RWPE2 (cell line): ENCODE measurements around the gene CD93.

Experiments used
- ATAC-seq: fragments of 200-7000 bp; cut with Tn5 transposase; 3 replicates; pipeline ENCODE4 v1.9.1; 2021; ENCODE audit warnings: low read depth
- DNase-seq: peaks from one replicate; pipeline ENCODE4 v3.0.0-alpha.2; 2020; ENCODE audit warnings: low spot score
- H3K27ac ChIP-seq: fragments of 450-650 bp; 2 replicates; pipeline ENCODE4 v1.5.1; 2017; ENCODE audit warnings: mild to moderate bottlenecking; ENCODE audit not compliant: poor library complexity, severe bottlenecking
- H3K27me3 ChIP-seq: fragments of 250-450 bp; sonication (Bioruptor Pico); 2 replicates; pipeline ENCODE4 v1.5.1; 2021; ENCODE audit warnings: mild to moderate bottlenecking, moderate library complexity; ENCODE audit not compliant: insufficient read depth, poor library complexity, severe bottlenecking
- H3K36me3 ChIP-seq: fragments of 250-450 bp; sonication (Bioruptor Pico); 2 replicates; pipeline ENCODE4 v1.5.1; 2020; ENCODE audit warnings: low read depth, mild to moderate bottlenecking, moderate library complexity
- H3K4me1 ChIP-seq: fragments of 250-450 bp; sonication (Bioruptor Pico); 2 replicates; pipeline ENCODE4 v1.5.1; 2021; ENCODE audit warnings: mild to moderate bottlenecking, moderate library complexity; ENCODE audit not compliant: insufficient read depth, poor library complexity, severe bottlenecking
- H3K4me3 ChIP-seq: fragments of 250-450 bp; sonication (Bioruptor Pico); 2 replicates; pipeline ENCODE4 v1.5.1; 2021; ENCODE audit warnings: mild to moderate bottlenecking, moderate library complexity; ENCODE audit not compliant: severe bottlenecking
- H3K9me3 ChIP-seq: fragments of 250-450 bp; sonication (Bioruptor Pico); 2 replicates; pipeline ENCODE4 v1.5.1; 2021; ENCODE audit warnings: mild to moderate bottlenecking, moderate library complexity; ENCODE audit not compliant: severe bottlenecking
- CTCF ChIP-seq: fragments of 450-650 bp; IDR thresholded peaks from one replicate; pipeline ENCODE4 v1.5.1; 2017; ENCODE audit warnings: mild to moderate bottlenecking, moderate library complexity; ENCODE audit not compliant: poor library complexity, severe bottlenecking

CD93 gene

GRCh38 chr20:23077277-23077676 lies 8.8 kb downstream of the CD93 start:
- Histone ChIP-seq H3K4me3 (no peak overlapping the region), H3K27me3 (no peaks in the 10 kb centered on the region), H3K36me3 (no peaks in the 10 kb centered on the region)

DNA sequence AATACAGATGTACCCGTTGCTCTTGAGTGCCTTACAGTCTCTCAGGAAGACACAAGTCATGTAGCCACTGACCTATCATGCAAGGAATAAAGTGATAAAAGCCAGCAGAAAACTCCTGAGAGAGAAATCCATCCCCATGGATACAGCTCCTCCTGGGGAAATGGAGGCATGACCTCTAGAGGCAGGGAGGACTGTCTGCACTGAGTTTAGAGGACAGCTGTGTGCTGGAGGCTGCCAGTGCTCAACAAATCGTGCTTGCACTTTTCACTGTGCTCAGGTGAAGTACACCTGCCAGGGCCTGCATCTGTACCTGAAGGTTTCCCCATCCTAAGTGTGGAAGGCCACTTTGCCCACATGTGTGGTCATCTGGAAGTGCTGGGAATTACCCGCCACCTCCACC lies 12.1 kb downstream of the CD93 start:
- no peak for ATAC-seq
- no peaks in the 10 kb centered on the region for H3K9me3 ChIP-seq
- no peaks in the 10 kb centered on the region for H3K27me3 ChIP-seq
- no peak overlapping the region for H3K4me3 ChIP-seq
- DNase-seq: no peak
- H3K4me1 ChIP-seq: no peaks in the 10 kb centered on the region
- no peaks in the 10 kb centered on the region for H3K36me3 ChIP-seq
- H3K27ac ChIP-seq: no peak overlapping the region
- no peak for TF ChIP-seq CTCF

More at GRCh38 chr20:23077277-23077676, 8.8 kb downstream of the CD93 start:
- H3K9me3 ChIP-seq: no peaks in the 10 kb centered on the region
- no peaks in the 10 kb centered on the region for H3K4me1 ChIP-seq
- H3K27ac ChIP-seq: no peak overlapping the region
- no peak for ATAC-seq
- no peak for TF ChIP-seq CTCF
- DNase-seq: no peak

DNA sequence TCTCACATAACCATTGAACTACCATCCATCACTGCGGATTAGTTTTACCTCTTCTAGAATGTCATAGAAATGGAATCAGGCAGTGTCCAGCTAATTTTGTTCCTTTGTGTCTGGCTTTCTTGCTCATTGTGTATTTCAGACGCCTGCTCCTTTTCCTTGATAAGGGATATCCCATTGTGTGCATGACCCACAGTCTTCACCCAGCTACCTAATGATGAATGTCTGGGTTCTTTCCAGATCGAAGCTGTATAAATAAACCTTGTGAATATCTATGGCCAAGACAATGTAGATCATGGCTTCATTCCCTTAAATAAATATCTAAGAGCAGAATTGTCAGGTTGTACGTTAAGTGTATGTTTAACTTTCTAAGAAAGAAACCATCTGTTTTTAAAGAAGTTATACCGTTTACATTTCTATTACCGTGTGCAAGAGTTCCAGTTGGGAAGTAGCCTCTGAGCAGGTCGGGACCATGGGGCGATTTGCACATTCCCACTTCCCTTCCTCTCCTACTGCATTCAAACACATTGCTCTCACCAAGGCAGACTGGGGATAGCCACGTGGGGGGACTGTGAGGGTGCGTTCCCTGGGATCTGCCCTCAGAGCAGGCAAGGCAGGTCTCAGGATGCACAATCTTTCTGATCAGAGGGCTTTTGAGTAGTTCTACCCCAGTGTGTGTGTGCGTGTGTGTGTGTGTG lies 13.1 kb downstream of the CD93 start:
- Histone ChIP-seq H3K4me3 (no peak overlapping the region), H3K4me1 (no peaks in the 10 kb centered on the region), H3K9me3 (no peaks in the 10 kb centered on the region), H3K36me3 (no peaks in the 10 kb centered on the region), H3K27me3 (no peaks in the 10 kb centered on the region), H3K27ac (no peak overlapping the region)
- no peak for TF ChIP-seq CTCF
- DNase-seq (no peak), ATAC-seq (no peak)

GRCh38 chr20:23071996-23072395 lies 14.1 kb downstream of the CD93 start:
- no peaks in the 10 kb centered on the region for H3K4me1 ChIP-seq
- no peaks in the 10 kb centered on the region for H3K27me3 ChIP-seq
- H3K4me3 ChIP-seq: no peak overlapping the region
- no peaks in the 10 kb centered on the region for H3K9me3 ChIP-seq
- DNase-seq (no peak), ATAC-seq (no peak)
- no peak overlapping the region for H3K27ac ChIP-seq
- H3K36me3 ChIP-seq: no peaks in the 10 kb centered on the region
- TF ChIP-seq CTCF: no peak

- DNase-seq: no peak
- Histone ChIP-seq H3K9me3 (no peaks in the 10 kb centered on the region), H3K27me3 (no peaks in the 10 kb centered on the region), H3K4me1 (no peaks in the 10 kb centered on the region), H3K36me3 (no peaks in the 10 kb centered on the region), H3K4me3 (no peak overlapping the region), H3K27ac (no peak overlapping the region)
- ATAC-seq: no peak
- TF ChIP-seq CTCF: no peak
Observed at GRCh38 chr20:23071398-23071797, 14.7 kb downstream of the CD93 start.
